ENCODE results near the gene ADSL. TPM values are rescaled to one million over a fixed set of nuclear protein-coding genes. Genes with fewer than 3 reads are reported as not detected.

ADSL gene
- total and polyA plus RNA-seq, 2 of the 8 experiments (the other 6 are each of a cell fraction or from before 2014, with no cell fraction given), result 197 to 218 TPM

GRCh38 chr22:40392618-40393017, 46.3 kb downstream of the ADSL start:
- no peaks in the 10 kb centered on the region for H3K36me3 ChIP-seq (ENCODE audit: control insufficient read depth in 2 of 4, insufficient read depth in 4 of 4, low read length in 3 of 4)
- no peak overlapping the region for H3K14ac ChIP-seq (ENCODE audit: insufficient read length)
- ChIA-PET CTCF (ENCODE audit: partially characterized antibody) (interaction anchor here (1.1 to 1.5 kb wide), 2 partner anchors 10 to 16 kb away, joined by 3 to 6 read pairs; no protein-coding TSS in a partner anchor), POLR2A (ENCODE audit: partially characterized antibody) (interaction anchor here (0.6 to 1.1 kb wide), 5 partner anchors 9 to 243 kb away, joined by 3 to 5 read pairs (median 3); partner anchors contain the start of gene SGSM3)
- no peak overlapping the region for H3K4ac ChIP-seq (replicated peaks; ENCODE audit: insufficient read length, low read depth, low read length)
- H3K18ac ChIP-seq (ENCODE audit: extremely low read depth, low read length), result no peak overlapping the region
- H3K23ac ChIP-seq (ENCODE audit: insufficient read length), result no peak overlapping the region
- H2AK5ac ChIP-seq (ENCODE audit: low read depth, low read length), result no peak overlapping the region
- DNase-seq (ENCODE audit: low read depth in 1 of 2, low spot score in 2 of 2), result no peak
- no peak overlapping the region for H2BK12ac ChIP-seq (ENCODE audit: low read depth, low read length)
- no peak overlapping the region for H3K9ac ChIP-seq (replicated peaks in 1 of 4; ENCODE audit: extremely low read depth in 1 of 4, low read depth in 3 of 4, low read length in 3 of 4)
- no peak overlapping the region for H2BK5ac ChIP-seq (ENCODE audit: low read depth, low read length)
- no peak overlapping the region for H4K91ac ChIP-seq (replicated peaks; ENCODE audit: insufficient read length, low read length)
- no peak for TF ChIP-seq SIN3A (conservative IDR thresholded peaks at IDR 0.05 in 1 of 2, IDR thresholded peaks at IDR 0.05 in 1 of 2; ENCODE audit: low read depth in 1 of 2, low read length in 2 of 2)
- TF ChIP-seq CTCF (IDR thresholded peaks at IDR 0.05; ENCODE audit: control extremely low read depth in 1 of 3, insufficient read depth in 1 of 3, low read depth in 1 of 3, low read length in 3 of 3), result no peak
- TF ChIP-seq, protein P1, sequence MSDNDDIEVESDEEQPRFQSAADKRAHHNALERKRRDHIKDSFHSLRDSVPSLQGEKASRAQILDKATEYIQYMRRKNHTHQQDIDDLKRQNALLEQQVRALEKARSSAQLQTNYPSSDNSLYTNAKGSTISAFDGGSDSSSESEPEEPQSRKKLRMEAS (IDR thresholded peaks at IDR 0.05), result no peak
- TF ChIP-seq JUN (IDR thresholded peaks at IDR 0.05; ENCODE audit: low read depth, low read length), result no peak
- no peak for TF ChIP-seq TAF1 (IDR thresholded peaks at IDR 0.05; ENCODE audit: low read depth, low read length)
- TF ChIP-seq SAP30 (IDR thresholded peaks at IDR 0.05; ENCODE audit: insufficient read depth, insufficient replicate concordance, low read length), result no peak
- no peak for TF ChIP-seq NANOG (IDR thresholded peaks at IDR 0.05; ENCODE audit: insufficient read depth, low read depth, low read length, poor library complexity, severe bottlenecking)
- TF ChIP-seq RNF2 (IDR thresholded peaks at IDR 0.05; ENCODE audit: borderline replicate concordance, low read depth, low read length, missing control alignments, poor library complexity, severe bottlenecking), result no peak
- no peak for TF ChIP-seq YY1 (IDR thresholded peaks at IDR 0.05; ENCODE audit: low read depth, low read length)
- FAIRE-seq, result no peak
- H3K4me1 ChIP-seq (replicated peaks in 1 of 4; ENCODE audit: control insufficient read depth in 3 of 4, insufficient read depth in 4 of 4, low read length in 3 of 4), result peaks cover 0 to 2% (median under 1%) of the 10 kb centered on the region in 4 experiments; a peak in 3 of 7 replicates
- no peak overlapping the region for H4K5ac ChIP-seq (ENCODE audit: insufficient read length, low read depth, low read length)
- WGBS, 2 experiments (ENCODE audit: extremely low coverage in 1 of 2, insufficient coverage in 1 of 2, insufficient read length in 1 of 2, insufficient replicate concordance in 2 of 2, low coverage in 1 of 2, low lambda C conversion rate in 2 of 2, missing lambda C conversion rate in 1 of 2), result 92% methylated on average over 2 of the region's 2 CpGs; no CpG with 5 or more reads in 1 of the 2 experiments
- no peak overlapping the region for H3K4me3 ChIP-seq (ENCODE audit: extremely low read depth in 1 of 4, insufficient read depth in 2 of 4, low read depth in 3 of 4, low read length in 4 of 4)
- peaks cover 0 to 5% of the 10 kb centered on the region in 2 experiments for H4K20me1 ChIP-seq (replicated peaks in 1 of 2; ENCODE audit: control insufficient read depth in 1 of 2, insufficient read depth in 2 of 2, low read length in 2 of 2)
- no peak overlapping the region for H3K4me2 ChIP-seq (ENCODE audit: insufficient read depth in 1 of 2, low read depth in 2 of 2, low read length in 2 of 2)
- no peaks in the 10 kb centered on the region for H3K27me3 ChIP-seq (replicated peaks in 1 of 4; ENCODE audit: control insufficient read depth in 3 of 4, extremely low read depth in 1 of 4, insufficient read depth in 3 of 4, low read length in 3 of 4)
- no peak overlapping the region for H2BK120ac ChIP-seq (replicated peaks; ENCODE audit: low read depth, low read length)
- H3K27ac ChIP-seq (ENCODE audit: low read depth, low read length), result no peak overlapping the region
- H2AFZ ChIP-seq (ENCODE audit: low read length), result no peak overlapping the region
- H2BK20ac ChIP-seq (ENCODE audit: low read length), result no peak overlapping the region
- H3K79me2 ChIP-seq (ENCODE audit: control insufficient read depth in 1 of 2, insufficient read depth in 2 of 2, low read length in 2 of 2), result no peaks in the 10 kb centered on the region
- H3K79me1 ChIP-seq (ENCODE audit: low read depth, low read length), result 0 out of 2 replicates have a peak, but pooled peaks cover 2% of the 10 kb centered on the region
- no peaks in the 10 kb centered on the region for H3K9me3 ChIP-seq (ENCODE audit: insufficient read depth in 2 of 2, low read depth in 1 of 2, low read length in 1 of 2)
- H3K56ac ChIP-seq (replicated peaks; ENCODE audit: insufficient read length, low read depth, low read length), result no peak overlapping the region
- H3K23me2 ChIP-seq (ENCODE audit: low read depth, low read length), result no peaks in the 10 kb centered on the region
- H2BK15ac ChIP-seq (ENCODE audit: low read length), result no peak overlapping the region
- H4K8ac ChIP-seq (ENCODE audit: extremely low read depth, insufficient read depth, low read length), result no peak overlapping the region

All from H1 (cell line).